Ovary (tissue), 3 donors: ENCODE results near the gene NCKAP1.

Source experiments
- CTCF ChIP-seq, 3 donors: fragments of 450-650 bp in 2 of 3; fragments of 200-600 bp in 1 of 3; IDR thresholded peaks; one replicate each; pipeline versions ENCODE4 v1.5.1 to v1.8.0; 2016 to 2022; ENCODE audit warnings: antibody characterized with exemption in 3 of 3, mild to moderate bottlenecking in 1 of 3
- POLR2A ChIP-seq: fragments of 450-650 bp; IDR thresholded peaks from one replicate; pipeline ENCODE4 v1.6.1; 2017; ENCODE audit warnings: antibody characterized with exemption, mild to moderate bottlenecking, moderate library complexity
- donor health status: DM: no; HTN: no; CAD: no.

- TF ChIP-seq CTCF (IDR thresholded peaks at IDR 0.05) (no peak), POLR2A (no peak)
Observed at GRCh38 chr2:182949572-182950189, 88.6 kb downstream of the NCKAP1 start.
